HUES6 (cell line): ENCODE results near the gene NCOA6.
"Not testable (repeated sequence)": the region's sequence is repeated elsewhere in the genome, so short reads cannot be mapped to it uniquely, and the experiment has no call there.

Experiments used
- H3K27ac ChIP-seq: 2 replicates; pipeline ENCODE4 v1.7.0; 2013; ENCODE audit warnings: low read depth, mild to moderate bottlenecking, low read length, inconsistent platforms
- H3K27me3 ChIP-seq: 2 replicates; pipeline ENCODE4 v1.6.1; 2013; ENCODE audit warnings: low read length; ENCODE audit not compliant: control insufficient read depth, insufficient read depth
- H3K36me3 ChIP-seq: 2 replicates; pipeline ENCODE4 v1.6.1; 2013; ENCODE audit warnings: low read length; ENCODE audit not compliant: control insufficient read depth, insufficient read depth
- H3K4me1 ChIP-seq: 2 replicates; pipeline ENCODE4 v1.6.1; 2013; ENCODE audit warnings: low read length; ENCODE audit not compliant: control insufficient read depth, insufficient read depth
- H3K4me3 ChIP-seq: 2 replicates; pipeline ENCODE4 v1.5.1; 2013; ENCODE audit warnings: low read depth, low read length
- H3K9ac ChIP-seq: one replicate; pipeline ENCODE4 v1.6.1; 2013; ENCODE audit warnings: mild to moderate bottlenecking, low read length
- H3K9me3 ChIP-seq: 2 replicates; pipeline ENCODE4 v1.6.1; 2013; ENCODE audit warnings: low read depth, low read length; ENCODE audit not compliant: control insufficient read depth, insufficient read depth

Gene NCOA6

GRCh38 chr20:34748709-34749108, 76.7 kb downstream of the NCOA6 start:
- Histone ChIP-seq H3K4me1 (no peaks in the 10 kb centered on the region), H3K9ac (no peak overlapping the region), H3K36me3 (peaks cover 19% of the 10 kb centered on the region), H3K27ac (no peak overlapping the region), H3K9me3 (no peaks in the 10 kb centered on the region), H3K27me3 (no peaks in the 10 kb centered on the region), H3K4me3 (no peak overlapping the region)

- no peaks in the 10 kb centered on the region for H3K27me3 ChIP-seq
- no peaks in the 10 kb centered on the region for H3K4me1 ChIP-seq
- peaks cover 23% of the 10 kb centered on the region for H3K36me3 ChIP-seq
- no peaks in the 10 kb centered on the region for H3K9me3 ChIP-seq
- no peak overlapping the region for H3K27ac ChIP-seq
- no peak overlapping the region for H3K9ac ChIP-seq
- no peak overlapping the region for H3K4me3 ChIP-seq
Observed at GRCh38 chr20:34747479-34747878, 78.0 kb downstream of the NCOA6 start.

- H3K4me3 ChIP-seq: no peak overlapping the region
- H3K27me3 ChIP-seq: no peaks in the 10 kb centered on the region
- H3K36me3 ChIP-seq: peaks cover 24% of the 10 kb centered on the region
- H3K9me3 ChIP-seq: no peaks in the 10 kb centered on the region
- no peak overlapping the region for H3K27ac ChIP-seq
- H3K4me1 ChIP-seq: no peaks in the 10 kb centered on the region
- no peak overlapping the region for H3K9ac ChIP-seq
Observed at GRCh38 chr20:34746674-34747073, 78.8 kb downstream of the NCOA6 start.

- Histone ChIP-seq H3K27ac (no peak overlapping the region), H3K9ac (no peak overlapping the region), H3K9me3 (no peaks in the 10 kb centered on the region), H3K36me3 (peaks cover 24% of the 10 kb centered on the region), H3K4me3 (no peak overlapping the region), H3K4me1 (no peaks in the 10 kb centered on the region), H3K27me3 (no peaks in the 10 kb centered on the region)
Observed at GRCh38 chr20:34744847-34745246, 80.6 kb downstream of the NCOA6 start.

- Histone ChIP-seq H3K36me3 (peaks cover 19% of the 10 kb centered on the region), H3K9ac (no peak overlapping the region), H3K4me1 (no peaks in the 10 kb centered on the region), H3K27me3 (no peaks in the 10 kb centered on the region), H3K27ac (no peak overlapping the region), H3K9me3 (no peaks in the 10 kb centered on the region), H3K4me3 (no peak overlapping the region)
Observed at GRCh38 chr20:34744340-34744739, 81.1 kb downstream of the NCOA6 start.

- Histone ChIP-seq H3K4me3 (no peak overlapping the region), H3K9ac (no peak overlapping the region), H3K4me1 (no peaks in the 10 kb centered on the region), H3K27me3 (no peaks in the 10 kb centered on the region), H3K9me3 (no peaks in the 10 kb centered on the region), H3K36me3 (peaks cover 14% of the 10 kb centered on the region), H3K27ac (no peak overlapping the region)
Observed at GRCh38 chr20:34743039-34743438, 82.4 kb downstream of the NCOA6 start.

GRCh38 chr20:34736106-34736735, 89.2 kb downstream of the NCOA6 start:
- Histone ChIP-seq H3K9me3 (no peaks in the 10 kb centered on the region), H3K4me3 (no peak overlapping the region), H3K27me3 (no peaks in the 10 kb centered on the region), H3K4me1 (no peaks in the 10 kb centered on the region), H3K9ac (no peak overlapping the region), H3K36me3 (peaks cover 7% of the 10 kb centered on the region; the same call in 1 of the 2 replicates), H3K27ac (no peak overlapping the region)

- H3K4me3 ChIP-seq: no peak overlapping the region
- peaks cover 3% of the 10 kb centered on the region; the same call in 1 of the 2 replicates for H3K36me3 ChIP-seq
- no peaks in the 10 kb centered on the region for H3K27me3 ChIP-seq
- no peak overlapping the region for H3K27ac ChIP-seq
- no peaks in the 10 kb centered on the region for H3K4me1 ChIP-seq
- H3K9ac ChIP-seq: no peak overlapping the region
- no peaks in the 10 kb centered on the region for H3K9me3 ChIP-seq
Observed at GRCh38 chr20:34732523-34732922, 92.9 kb downstream of the NCOA6 start.

GRCh38 chr20:34729416-34729815, 96.0 kb downstream of the NCOA6 start:
- no peaks in the 10 kb centered on the region for H3K4me1 ChIP-seq
- peaks cover 18% of the 10 kb centered on the region; the same call in 1 of the 2 replicates for H3K36me3 ChIP-seq
- no peak overlapping the region for H3K27ac ChIP-seq
- H3K9me3 ChIP-seq: no peaks in the 10 kb centered on the region
- no peak overlapping the region for H3K9ac ChIP-seq
- H3K4me3 ChIP-seq: no peak overlapping the region
- H3K27me3 ChIP-seq: no peaks in the 10 kb centered on the region

GRCh38 chr20:34724172-34724571, 101.3 kb downstream of the NCOA6 start:
- no peaks in the 10 kb centered on the region for H3K27me3 ChIP-seq
- H3K36me3 ChIP-seq: peaks cover 21% of the 10 kb centered on the region
- H3K9ac ChIP-seq: no peak overlapping the region
- no peaks in the 10 kb centered on the region for H3K4me1 ChIP-seq
- H3K27ac ChIP-seq: no peak overlapping the region
- H3K9me3 ChIP-seq: no peaks in the 10 kb centered on the region
- H3K4me3 ChIP-seq: no peak overlapping the region

- H3K27me3 ChIP-seq, H3K4me3 ChIP-seq, H3K27ac ChIP-seq, H3K9ac ChIP-seq, H3K4me1 ChIP-seq, H3K9me3 ChIP-seq: not testable (repeated sequence)
- peaks cover 21% of the 10 kb centered on the region for H3K36me3 ChIP-seq
Observed at GRCh38 chr20:34722560-34722959, 102.9 kb downstream of the NCOA6 start.
